HUES6 (cell line): ENCODE measurements around the gene STRN.

Experiments
- H3K27ac ChIP-seq: 2 replicates; pipeline ENCODE4 v1.7.0; 2013; ENCODE audit warnings: low read depth, mild to moderate bottlenecking, low read length, inconsistent platforms
- H3K27me3 ChIP-seq: 2 replicates; pipeline ENCODE4 v1.6.1; 2013; ENCODE audit warnings: low read length; ENCODE audit not compliant: control insufficient read depth, insufficient read depth
- H3K36me3 ChIP-seq: 2 replicates; pipeline ENCODE4 v1.6.1; 2013; ENCODE audit warnings: low read length; ENCODE audit not compliant: control insufficient read depth, insufficient read depth
- H3K4me1 ChIP-seq: 2 replicates; pipeline ENCODE4 v1.6.1; 2013; ENCODE audit warnings: low read length; ENCODE audit not compliant: control insufficient read depth, insufficient read depth
- H3K4me3 ChIP-seq: 2 replicates; pipeline ENCODE4 v1.5.1; 2013; ENCODE audit warnings: low read depth, low read length
- H3K9ac ChIP-seq: one replicate; pipeline ENCODE4 v1.6.1; 2013; ENCODE audit warnings: mild to moderate bottlenecking, low read length
- H3K9me3 ChIP-seq: 2 replicates; pipeline ENCODE4 v1.6.1; 2013; ENCODE audit warnings: low read depth, low read length; ENCODE audit not compliant: control insufficient read depth, insufficient read depth

Gene STRN

GRCh38 chr2:36811071-36811470, 155.3 kb downstream of the STRN start:
- H3K27me3 ChIP-seq = no peaks in the 10 kb centered on the region
- no peak overlapping the region for H3K27ac ChIP-seq
- H3K9me3 ChIP-seq = peaks cover 10% of the 10 kb centered on the region
- no peaks in the 10 kb centered on the region for H3K36me3 ChIP-seq
- no peaks in the 10 kb centered on the region for H3K4me1 ChIP-seq
- no peak overlapping the region for H3K4me3 ChIP-seq
- H3K9ac ChIP-seq = no peak overlapping the region

- Histone ChIP-seq H3K4me1 (no peaks in the 10 kb centered on the region), H3K4me3 (no peak overlapping the region), H3K9me3 (peaks cover 10% of the 10 kb centered on the region), H3K27me3 (no peaks in the 10 kb centered on the region), H3K36me3 (no peaks in the 10 kb centered on the region), H3K9ac (no peak overlapping the region), H3K27ac (no peak overlapping the region)
These were observed 157.3 kb downstream of the STRN start for GRCh38 chr2:36809069-36809445.

DNA sequence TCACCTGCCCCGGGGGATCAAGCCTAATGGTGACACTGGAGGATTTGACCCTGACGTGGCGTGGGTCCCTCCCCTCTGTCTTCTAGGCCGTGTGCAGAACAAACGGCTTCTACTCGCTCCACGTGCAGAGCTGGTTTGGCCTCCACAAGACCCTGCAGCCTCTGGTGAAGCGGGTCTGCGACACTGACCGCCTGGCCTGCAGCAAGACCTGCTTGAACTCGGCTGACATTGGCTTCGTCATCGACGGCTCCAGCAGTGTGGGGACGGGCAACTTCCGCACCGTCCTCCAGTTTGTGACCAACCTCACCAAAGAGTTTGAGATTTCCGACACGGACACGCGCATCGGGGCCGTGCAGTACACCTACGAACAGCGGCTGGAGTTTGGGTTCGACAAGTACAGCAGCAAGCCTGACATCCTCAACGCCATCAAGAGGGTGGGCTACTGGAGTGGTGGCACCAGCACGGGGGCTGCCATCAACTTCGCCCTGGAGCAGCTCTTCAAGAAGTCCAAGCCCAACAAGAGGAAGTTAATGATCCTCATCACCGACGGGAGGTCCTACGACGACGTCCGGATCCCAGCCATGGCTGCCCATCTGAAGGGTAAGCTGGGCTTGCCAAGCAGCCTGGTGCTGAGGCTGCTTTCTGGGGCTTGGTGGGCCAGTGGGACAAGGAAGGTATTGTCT, 157.8 kb downstream of the STRN start:
- no peaks in the 10 kb centered on the region for H3K36me3 ChIP-seq
- no peaks in the 10 kb centered on the region for H3K4me1 ChIP-seq
- no peak overlapping the region for H3K9ac ChIP-seq
- no peak overlapping the region for H3K27ac ChIP-seq
- H3K27me3 ChIP-seq = no peaks in the 10 kb centered on the region
- peaks cover 14% of the 10 kb centered on the region for H3K9me3 ChIP-seq
- H3K4me3 ChIP-seq = no peak overlapping the region

GRCh38 chr2:36807223-36807886, 159.0 kb downstream of the STRN start:
- H3K36me3 ChIP-seq = no peaks in the 10 kb centered on the region
- peaks cover 19% of the 10 kb centered on the region for H3K9me3 ChIP-seq
- no peaks in the 10 kb centered on the region for H3K4me1 ChIP-seq
- H3K9ac ChIP-seq = no peak overlapping the region
- H3K4me3 ChIP-seq = no peak overlapping the region
- H3K27ac ChIP-seq = no peak overlapping the region
- H3K27me3 ChIP-seq = no peaks in the 10 kb centered on the region

DNA sequence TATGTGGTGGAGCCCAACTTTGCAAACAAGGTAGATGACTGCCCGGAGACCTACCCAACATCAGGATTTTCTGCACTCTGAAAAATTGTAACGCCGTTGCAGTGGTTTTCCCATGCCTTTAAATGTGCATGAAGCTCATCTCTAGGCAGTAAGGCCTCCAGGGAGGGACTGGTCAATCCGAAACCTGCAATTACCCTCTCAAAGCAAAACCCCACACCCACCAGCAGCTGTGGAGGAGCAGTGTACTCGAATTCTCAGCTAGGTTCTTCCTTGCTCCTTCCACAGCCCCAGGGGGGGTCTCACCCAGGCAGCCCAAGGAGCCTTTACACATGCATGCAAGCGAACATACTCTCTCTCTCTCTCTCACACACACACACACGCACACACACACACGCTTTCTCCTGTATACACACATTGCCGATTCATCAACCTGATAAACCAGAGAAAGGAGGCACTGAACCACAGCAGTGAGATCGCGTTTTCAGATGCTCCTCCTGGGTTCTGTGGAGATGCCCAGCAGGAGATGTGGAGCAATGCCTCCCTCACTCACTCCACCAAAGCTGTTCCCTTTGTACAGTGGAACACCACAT, 160.6 kb downstream of the STRN start:
- Histone ChIP-seq H3K9ac (no peak overlapping the region), H3K9me3 (peaks cover 19% of the 10 kb centered on the region), H3K4me3 (no peak overlapping the region), H3K27ac (no peak overlapping the region), H3K4me1 (no peaks in the 10 kb centered on the region), H3K36me3 (no peaks in the 10 kb centered on the region), H3K27me3 (no peaks in the 10 kb centered on the region)

- H3K9me3 ChIP-seq = peaks cover 10% of the 10 kb centered on the region
- no peaks in the 10 kb centered on the region for H3K36me3 ChIP-seq
These were observed 163.4 kb downstream of the STRN start for GRCh38 chr2:36802952-36803351.

DNA sequence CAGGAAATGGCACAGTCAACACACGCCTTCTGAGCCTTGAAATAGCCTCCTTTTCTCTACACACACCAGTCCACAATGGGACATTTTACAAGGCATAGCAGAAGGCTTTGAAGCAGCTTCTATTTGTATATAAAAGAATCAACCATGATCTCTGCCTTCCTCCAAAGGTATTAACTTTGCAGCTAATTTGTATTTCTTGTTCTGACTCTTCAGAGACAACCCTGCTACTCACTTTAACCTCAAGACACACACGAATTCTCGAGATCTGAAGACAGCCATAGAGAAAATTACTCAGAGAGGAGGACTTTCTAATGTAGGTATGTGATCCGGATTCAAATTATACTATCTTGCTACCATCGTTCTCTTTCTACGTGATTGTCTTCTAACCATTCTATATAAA, 165.2 kb downstream of the STRN start:
- Histone ChIP-seq H3K9me3 (peaks cover 9% of the 10 kb centered on the region), H3K27me3 (no peaks in the 10 kb centered on the region), H3K4me1 (peaks cover 10% of the 10 kb centered on the region), H3K9ac (no peak overlapping the region), H3K4me3 (no peak overlapping the region), H3K27ac (no peak overlapping the region), H3K36me3 (no peaks in the 10 kb centered on the region)

More at GRCh38 chr2:36802952-36803351, 163.4 kb downstream of the STRN start:
- Histone ChIP-seq H3K4me1 (0 out of 2 replicates have a peak, but pooled peaks cover under 1% of the 10 kb centered on the region), H3K4me3 (no peak overlapping the region), H3K9ac (no peak overlapping the region), H3K27me3 (no peaks in the 10 kb centered on the region), H3K27ac (no peak overlapping the region)

- no peak overlapping the region for H3K4me3 ChIP-seq
- H3K4me1 ChIP-seq = peaks cover 10% of the 10 kb centered on the region
- no peaks in the 10 kb centered on the region for H3K36me3 ChIP-seq
- H3K9me3 ChIP-seq = peaks cover 9% of the 10 kb centered on the region
- no peaks in the 10 kb centered on the region for H3K27me3 ChIP-seq
- no peak overlapping the region for H3K27ac ChIP-seq
- no peak overlapping the region for H3K9ac ChIP-seq
These were observed 166.0 kb downstream of the STRN start for GRCh38 chr2:36800381-36800780.

DNA sequence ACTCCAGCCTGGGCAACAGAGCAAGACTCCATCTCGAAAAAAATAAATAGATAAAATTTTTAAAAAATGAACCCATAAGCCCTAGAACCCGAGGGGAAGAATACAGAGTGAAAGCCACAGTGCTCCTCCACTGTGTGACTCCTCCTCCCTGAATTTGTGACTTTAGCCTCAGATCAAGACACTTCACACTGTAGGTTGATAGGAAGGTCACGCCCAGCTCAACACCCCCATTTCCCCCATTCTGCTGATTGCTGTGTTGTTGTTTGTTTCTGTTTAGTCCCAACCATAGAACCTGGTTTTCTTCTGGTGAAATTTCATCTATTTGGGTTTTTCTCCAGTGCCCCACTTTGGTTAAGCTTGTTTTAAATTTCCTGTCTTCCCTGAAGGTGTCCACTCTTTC, 167.6 kb downstream of the STRN start:
- Histone ChIP-seq H3K4me1 (peaks cover 10% of the 10 kb centered on the region), H3K9me3 (peaks cover 6% of the 10 kb centered on the region), H3K36me3 (no peaks in the 10 kb centered on the region), H3K9ac (no peak overlapping the region), H3K27ac (no peak overlapping the region), H3K4me3 (no peak overlapping the region), H3K27me3 (no peaks in the 10 kb centered on the region)

DNA sequence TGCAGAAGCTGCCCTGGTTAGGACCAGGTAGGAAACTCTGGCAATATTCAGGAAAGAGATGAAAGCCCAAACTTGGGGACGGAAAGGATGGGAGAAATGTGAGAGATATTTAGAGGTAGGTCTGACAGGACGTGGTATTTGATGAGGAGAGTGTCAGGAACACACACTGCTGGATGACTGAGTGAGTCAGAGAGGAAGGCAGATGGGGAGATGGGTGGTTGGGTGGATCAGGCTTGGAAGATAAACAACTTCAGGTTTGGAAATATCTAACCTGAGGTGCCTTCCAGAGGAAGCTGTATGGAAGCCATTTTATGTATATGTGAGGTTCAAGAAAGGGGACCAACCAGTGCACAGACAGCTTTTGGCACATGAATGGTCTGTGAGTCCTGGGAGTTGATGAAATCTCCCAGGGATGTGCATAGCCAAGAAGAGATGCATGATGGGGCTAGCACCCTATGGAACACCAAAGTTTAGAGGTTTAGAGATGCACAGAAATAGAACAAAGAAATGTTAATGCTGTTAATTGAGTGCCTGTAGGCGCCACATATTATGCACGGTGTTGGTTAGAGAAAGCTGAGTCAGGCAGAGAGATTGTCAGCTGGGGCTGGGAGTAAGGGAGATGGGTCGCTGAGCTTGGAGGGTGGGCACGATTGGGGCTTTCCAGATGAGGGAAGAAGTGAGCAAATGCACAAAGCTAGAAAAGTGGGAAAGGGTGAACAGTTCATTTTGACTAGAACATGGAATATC, 168.8 kb downstream of the STRN start:
- Histone ChIP-seq H3K9ac (no peak overlapping the region), H3K36me3 (no peaks in the 10 kb centered on the region), H3K27ac (no peak overlapping the region), H3K4me3 (no peak overlapping the region), H3K27me3 (no peaks in the 10 kb centered on the region), H3K9me3 (no peaks in the 10 kb centered on the region), H3K4me1 (peaks cover 10% of the 10 kb centered on the region)
